ENCODE data around the gene ABCG4. TPM values are rescaled to one million over a fixed set of nuclear protein-coding genes. Genes with fewer than 3 reads are reported as not detected.

ABCG4 gene
- total RNA-seq (2022; extraction: Qiagen RNA extraction; ENCODE audit: low read depth), result 0.15 to 0.87 TPM (median 0.30 TPM) in 5 replicates

DNA sequence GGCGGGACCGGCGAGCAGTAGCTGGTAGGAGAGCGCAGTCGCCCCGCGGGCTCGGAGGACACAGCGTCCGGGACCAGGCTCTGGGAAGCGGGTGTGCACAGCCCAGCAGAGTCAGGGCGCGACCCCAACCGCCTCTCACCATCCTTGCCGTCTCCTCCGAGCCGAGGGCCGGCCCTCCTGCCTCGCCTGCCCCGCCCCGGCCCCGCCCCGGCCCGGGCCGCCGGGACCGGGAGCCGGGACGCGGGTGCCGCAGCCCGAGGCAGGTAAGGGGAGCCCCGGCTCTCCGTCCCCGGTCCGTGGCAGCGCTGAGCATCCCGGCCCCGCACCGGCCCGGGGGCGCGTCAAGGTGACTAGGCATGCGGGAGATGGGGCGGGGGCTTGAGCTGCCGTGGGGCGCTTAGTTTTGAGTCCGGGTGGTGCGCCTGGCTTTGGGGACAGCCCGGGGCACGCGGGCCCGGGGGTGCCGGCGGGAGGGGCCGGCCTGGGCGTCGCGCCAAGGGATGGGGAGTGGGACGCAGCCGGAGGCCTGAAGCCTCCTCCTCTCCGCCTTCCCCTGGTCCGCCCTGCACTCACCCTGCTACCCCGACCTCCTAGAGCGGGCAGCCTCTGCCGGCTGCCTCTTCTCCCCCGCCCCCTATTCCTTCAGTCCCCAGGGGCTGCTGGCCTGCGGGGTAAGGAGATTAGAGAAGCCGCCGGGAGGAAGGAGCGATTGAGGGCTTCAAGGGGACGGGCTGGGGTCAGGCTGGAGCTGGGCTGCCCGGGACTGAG lies at the start of gene ABCG4:
TSS of gene ABCG4 (plus strand) at position 35 of the 768 bp plus-strand sequence. CDS start 914 bp downstream, outside the sequence.

DNA sequence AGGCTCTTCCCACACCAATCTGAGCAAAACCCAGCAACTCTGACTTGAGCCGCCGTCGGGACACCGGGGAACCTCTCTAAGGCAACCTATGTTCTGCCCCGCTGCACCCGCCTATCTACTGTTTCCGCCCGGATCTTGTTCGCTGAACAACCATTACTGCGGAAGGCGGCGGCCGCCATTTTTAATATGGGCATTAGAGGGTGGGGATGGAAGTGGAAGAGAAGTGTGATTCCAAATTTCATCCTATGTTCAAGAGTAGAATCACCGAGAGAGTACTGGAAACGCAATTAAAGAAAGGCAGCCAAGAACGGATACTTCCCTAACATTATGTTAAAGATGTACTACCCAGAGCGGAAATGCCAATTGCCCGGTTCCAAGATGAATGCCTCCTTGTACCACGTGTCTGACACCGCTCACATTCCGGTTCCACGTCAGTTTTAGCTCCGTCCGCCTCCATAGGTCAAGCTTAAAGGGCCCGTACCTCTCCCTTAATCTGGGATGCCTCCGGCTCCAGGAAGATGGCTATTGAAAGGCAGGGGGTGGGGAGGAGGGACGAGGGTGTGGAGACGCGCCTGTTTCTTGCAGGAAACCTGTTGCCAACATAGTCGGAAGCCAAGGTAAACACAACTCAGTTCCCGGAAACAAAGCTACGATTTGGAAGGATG lies 47.0 kb upstream of the ABCG4 start, which contains the start of gene DPAGT1:
TSS of gene DPAGT1 (minus strand) at position 95 of the 665 bp plus-strand sequence. CDS start 198 bp downstream, outside the sequence.

DNA sequence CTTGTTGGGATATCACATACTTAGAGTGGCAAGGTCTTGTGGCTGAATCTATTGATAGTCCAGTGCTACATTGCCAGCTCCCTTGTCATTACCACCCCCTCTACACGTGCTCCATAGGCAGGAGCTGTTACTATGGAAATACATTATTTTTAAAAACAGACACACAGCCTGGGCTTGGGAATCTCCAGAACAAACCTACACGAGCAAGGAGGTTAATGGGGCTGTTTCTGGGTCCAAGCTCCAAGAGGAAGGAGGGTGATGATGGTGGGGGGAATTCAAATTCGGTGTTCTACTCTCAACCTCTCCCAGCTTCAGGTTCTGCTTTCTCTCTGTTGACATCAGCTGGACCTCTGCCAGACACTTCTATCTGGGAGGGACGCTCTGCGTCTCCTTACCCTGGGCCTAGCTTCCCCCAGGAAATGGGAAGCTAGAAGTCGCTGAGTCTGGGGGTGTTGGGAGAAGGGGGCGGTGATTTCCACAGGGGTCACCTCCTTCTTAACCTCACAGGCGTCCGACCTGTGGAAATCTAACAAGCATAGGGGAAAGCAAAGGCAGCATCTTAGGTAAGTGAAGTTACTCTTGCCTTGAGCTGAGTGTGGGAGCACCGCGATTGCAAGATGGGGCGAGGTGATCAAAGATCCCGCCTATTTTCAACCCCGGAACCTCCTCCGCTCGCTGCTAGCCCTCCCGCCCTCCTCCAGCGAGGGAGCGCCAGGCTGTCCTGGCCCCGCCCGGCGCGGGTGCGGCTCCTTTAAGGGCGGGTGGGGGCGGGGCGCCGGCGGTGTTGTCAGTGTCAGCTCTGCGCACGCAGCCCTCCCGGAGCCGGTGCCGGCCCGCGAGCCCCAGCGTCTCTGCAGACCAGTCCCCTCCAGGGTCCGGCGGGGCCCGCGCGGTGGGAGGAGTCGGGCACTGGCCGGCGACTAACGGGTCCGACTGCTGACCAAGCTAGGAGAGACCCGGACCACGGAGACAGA lies 42.0 kb upstream of the ABCG4 start, which contains the start of gene C2CD2L:
TSS of gene C2CD2L (plus strand) at position 781 of the 974 bp plus-strand sequence. CDS start 398 bp downstream, outside the sequence.

GRCh38 chr11:119121008-119121810 lies 27.6 kb upstream of the ABCG4 start, which contains the start of gene HINFP:
Gene HINFP, plus strand, starts transcription at chr11:119121580. Its CDS starts 5,365 bp downstream, at chr11:119126945.

GRCh38 chr11:119168471-119169281 lies 19.8 kb downstream of the ABCG4 start, which contains the start of gene NLRX1:
Gene NLRX1, plus strand, starts transcription at chr11:119168725. Its CDS starts 2,679 bp downstream, at chr11:119171404.

GRCh38 chr11:119205574-119206510 lies 57.0 kb downstream of the ABCG4 start, which contains the start of gene CBL:
Gene CBL, plus strand, starts transcription at chr11:119206339. Its CDS starts 79 bp downstream, at chr11:119206418.

Other genes starting within 250 kb of the ABCG4 start
- 84.9 to 149 TPM (median 110 TPM) in 5 replicates for gene BCL9L, start 223.1 kb upstream of the ABCG4 start, total RNA-seq (2022; extraction: Qiagen RNA extraction; ENCODE audit: low read depth)
- 0.77 to 1.1 TPM (median 0.98 TPM) in 5 replicates for gene UPK2, start 192.8 kb upstream of the ABCG4 start, total RNA-seq (2022; extraction: Qiagen RNA extraction; ENCODE audit: low read depth)
- not detected in 5 replicates for gene FOXR1, start 177.3 kb upstream of the ABCG4 start, total RNA-seq (2022; extraction: Qiagen RNA extraction; ENCODE audit: low read depth)
- 10.2 to 19.3 TPM (median 12.5 TPM) in 5 replicates for gene CENATAC, start 150.9 kb upstream of the ABCG4 start, total RNA-seq (2022; extraction: Qiagen RNA extraction; ENCODE audit: low read depth)
- gene RPS25, start 130.7 kb upstream of the ABCG4 start, total RNA-seq (2022; extraction: Qiagen RNA extraction; ENCODE audit: low read depth), result 784 to 1,110 TPM (median 839 TPM) in 5 replicates
- 53.3 to 65.7 TPM (median 59.7 TPM) in 5 replicates for gene TRAPPC4, start 130.3 kb upstream of the ABCG4 start, total RNA-seq (2022; extraction: Qiagen RNA extraction; ENCODE audit: low read depth)
- gene SLC37A4, start 118.2 kb upstream of the ABCG4 start, total RNA-seq (2022; extraction: Qiagen RNA extraction; ENCODE audit: low read depth), result 10.1 to 11.1 TPM (median 10.5 TPM) in 5 replicates
- gene HYOU1, start 91.8 kb upstream of the ABCG4 start, total RNA-seq (2022; extraction: Qiagen RNA extraction; ENCODE audit: low read depth), result 49.6 to 62.0 TPM (median 60.2 TPM) in 5 replicates
- 9.5 to 13.7 TPM (median 13.2 TPM) in 5 replicates for gene VPS11, start 81.2 kb upstream of the ABCG4 start, total RNA-seq (2022; extraction: Qiagen RNA extraction; ENCODE audit: low read depth)
- gene HMBS, start 64.2 kb upstream of the ABCG4 start, total RNA-seq (2022; extraction: Qiagen RNA extraction; ENCODE audit: low read depth), result 46.1 to 52.0 TPM (median 51.1 TPM) in 5 replicates
- gene DPAGT1, start 47.2 kb upstream of the ABCG4 start, total RNA-seq (2022; extraction: Qiagen RNA extraction; ENCODE audit: low read depth), result 30.9 to 46.9 TPM (median 43.8 TPM) in 5 replicates
- gene C2CD2L, start 41.7 kb upstream of the ABCG4 start, total RNA-seq (2022; extraction: Qiagen RNA extraction; ENCODE audit: low read depth), result 4.2 to 7.6 TPM (median 7.0 TPM) in 5 replicates
- gene HINFP, start 27.5 kb upstream of the ABCG4 start, total RNA-seq (2022; extraction: Qiagen RNA extraction; ENCODE audit: low read depth), result 9.3 to 13.2 TPM (median 11.9 TPM) in 5 replicates
- 7.7 to 11.4 TPM (median 9.9 TPM) in 5 replicates for gene NLRX1, start 19.7 kb downstream of the ABCG4 start, total RNA-seq (2022; extraction: Qiagen RNA extraction; ENCODE audit: low read depth)
- 0.27 to 0.45 TPM (median 0.39 TPM) in 4 of 5 replicates, not detected in the other for gene NHERF4, start 36.4 kb downstream of the ABCG4 start, total RNA-seq (2022; extraction: Qiagen RNA extraction; ENCODE audit: low read depth)
- 7.2 to 10.1 TPM (median 8.8 TPM) in 5 replicates for gene CBL, start 57.3 kb downstream of the ABCG4 start, total RNA-seq (2022; extraction: Qiagen RNA extraction; ENCODE audit: low read depth)
- gene MCAM, start 168.1 kb downstream of the ABCG4 start, total RNA-seq (2022; extraction: Qiagen RNA extraction; ENCODE audit: low read depth), result 9.5 to 12.7 TPM (median 10.9 TPM) in 5 replicates
- gene RNF26, start 185.5 kb downstream of the ABCG4 start, total RNA-seq (2022; extraction: Qiagen RNA extraction; ENCODE audit: low read depth), result 31.5 to 42.8 TPM (median 41.1 TPM) in 5 replicates
- gene C1QTNF5, start 191.8 kb downstream of the ABCG4 start, total RNA-seq (2022; extraction: Qiagen RNA extraction; ENCODE audit: low read depth), result not detected in 5 replicates
- gene MFRP, start 197.7 kb downstream of the ABCG4 start, total RNA-seq (2022; extraction: Qiagen RNA extraction; ENCODE audit: low read depth), result not detected in 5 replicates
- 0.24 to 0.60 TPM (median 0.45 TPM) in 5 replicates for gene USP2, start 232.6 kb downstream of the ABCG4 start, total RNA-seq (2022; extraction: Qiagen RNA extraction; ENCODE audit: low read depth)

All from A549 treated with CpdA at 1 μM for 4 hours (cell line).